Ovary (tissue), 9 donors: ENCODE results near the gene RGL3. TPM values are rescaled to one million over a fixed set of nuclear protein-coding genes. Genes with fewer than 3 reads are reported as not detected.
"Not testable (repeated sequence)": the region's sequence is repeated elsewhere in the genome, so short reads cannot be mapped to it uniquely, and the experiment has no call there.

Experiments used
- DNase-seq, 5 donors: peaks; one replicate each; pipeline ENCODE4 v3.0.0-alpha.2; 2019 to 2020
- H3K27ac ChIP-seq, 2 donors: fragments of 200-600 bp; one replicate each; pipeline versions ENCODE4 v1.5.1 to v1.8.0; 2019 to 2022
- H3K27me3 ChIP-seq: fragments of 200-600 bp; one replicate; pipeline ENCODE4 v1.8.0; 2022
- H3K36me3 ChIP-seq: fragments of 200-600 bp; sonication (generic); one replicate; pipeline ENCODE4 v1.5.1; 2019
- H3K4me1 ChIP-seq: one replicate; pipeline ENCODE4 v1.8.1; 2013; ENCODE audit warnings: mild to moderate bottlenecking, moderate library complexity; ENCODE audit not compliant: insufficient read depth
- H3K4me3 ChIP-seq: fragments of 200-600 bp; sonication (generic); one replicate; pipeline ENCODE4 v1.5.1; 2017
- H3K9me3 ChIP-seq, 2 donors: fragments of 200-600 bp in 1 of 2; sonication (generic) in 1 of 2; one replicate each; pipeline versions ENCODE4 v1.5.1 to v1.8.1; 2013 to 2019; ENCODE audit warnings: mild to moderate bottlenecking in 1 of 2, moderate library complexity in 1 of 2
- EP300 ChIP-seq: sonication (generic); formaldehyde crosslinking; IDR thresholded peaks from one replicate; pipeline ENCODE4 v1.6.1; 2017; ENCODE audit warnings: antibody characterized with exemption
- POLR2A ChIP-seq: fragments of 450-650 bp; IDR thresholded peaks from one replicate; pipeline ENCODE4 v1.6.1; 2017; ENCODE audit warnings: antibody characterized with exemption, mild to moderate bottlenecking, moderate library complexity
- WGBS, 3 donors: extraction: QIAGEN DNeasy Blood & Tissue Kit in 1 of 3; methylation state at CpG; one replicate each; pipeline versions ENCODE4 v1.1.5 to v1.1.7; 2013 to 2017; 5-methylcytosine and 5-hydroxymethylcytosine counted together
- intact Hi-C, 4 donors: fragments of 100-400 bp; cut with DNase I; formaldehyde crosslinking; loops; one replicate each; pipeline versions ENCODE4 v1.11.0 to v1.15.1; 2022 to 2023
- polyA plus RNA-seq, 2 donors: library from polyadenylated mRNA; stranded (reverse); fragments of 200-250 nt in 1 of 2; fragments of 350-450 nt in 1 of 2; fragmentation: Illumina TruSeq in 1 of 2; extraction: RNeasy Lipid Tissue Mini Kit (QIAGEN cat#74804) in 1 of 2; gene quantifications; one replicate each; pipeline ENCODE4 v1.2.3, GENCODE V29; 2013 to 2014
- total RNA-seq, 7 donors: library from RNA; depleted of rRNA in 2 of 7; stranded (reverse); fragments of >200 nt in 2 of 7; fragmentation: NEBNext Ultra II Directional in 3 of 7; extraction: Animal tissue kit (Norgen Biotek cat#: 25700) in 3 of 7; gene quantifications; one replicate each; pipeline versions ENCODE4 v1.1.0 to v1.2.4, GENCODE V29; 2016 to 2023
- TF ChIP-seq, protein P1 (sequence below), 3 donors: fragments of 450-650 bp in 2 of 3; fragments of 200-600 bp in 1 of 3; IDR thresholded peaks; one replicate each; pipeline versions ENCODE4 v1.5.1 to v1.8.0; 2016 to 2022; ENCODE audit warnings: antibody characterized with exemption in 3 of 3, mild to moderate bottlenecking in 1 of 3
- donor health status: DM: no; HTN: no; CAD: no; lungs with moderate emphysema.
- donor health status: DM: no; HTN: no; CAD: no.
- donor health status: Bipolar disorder and iron deficiency.
- donor health status: DM: yes; HTN: yes; CAD: no.
- donor health status: DM: no; HTN: no; CAD: no.
- donor health status: DM: yes; HTN: yes; CAD: no.

RGL3 gene
- total and polyA plus RNA-seq, 9 donors: 2.2 to 28.0 (median 5.6) TPM

GRCh38 chr19:11359421-11359820, 59.7 kb downstream of the RGL3 start:
- intact Hi-C loops: no loop called here
- peaks cover 9% of the 10 kb centered on the region for H3K4me1 ChIP-seq
- no peak overlapping the region for H3K27ac ChIP-seq
- WGBS, 3 donors: 84 to 87% (median 87%) methylated on average over 11 of the region's 11 CpGs
- no peak overlapping the region for H3K4me3 ChIP-seq
- TF ChIP-seq, protein P1, sequence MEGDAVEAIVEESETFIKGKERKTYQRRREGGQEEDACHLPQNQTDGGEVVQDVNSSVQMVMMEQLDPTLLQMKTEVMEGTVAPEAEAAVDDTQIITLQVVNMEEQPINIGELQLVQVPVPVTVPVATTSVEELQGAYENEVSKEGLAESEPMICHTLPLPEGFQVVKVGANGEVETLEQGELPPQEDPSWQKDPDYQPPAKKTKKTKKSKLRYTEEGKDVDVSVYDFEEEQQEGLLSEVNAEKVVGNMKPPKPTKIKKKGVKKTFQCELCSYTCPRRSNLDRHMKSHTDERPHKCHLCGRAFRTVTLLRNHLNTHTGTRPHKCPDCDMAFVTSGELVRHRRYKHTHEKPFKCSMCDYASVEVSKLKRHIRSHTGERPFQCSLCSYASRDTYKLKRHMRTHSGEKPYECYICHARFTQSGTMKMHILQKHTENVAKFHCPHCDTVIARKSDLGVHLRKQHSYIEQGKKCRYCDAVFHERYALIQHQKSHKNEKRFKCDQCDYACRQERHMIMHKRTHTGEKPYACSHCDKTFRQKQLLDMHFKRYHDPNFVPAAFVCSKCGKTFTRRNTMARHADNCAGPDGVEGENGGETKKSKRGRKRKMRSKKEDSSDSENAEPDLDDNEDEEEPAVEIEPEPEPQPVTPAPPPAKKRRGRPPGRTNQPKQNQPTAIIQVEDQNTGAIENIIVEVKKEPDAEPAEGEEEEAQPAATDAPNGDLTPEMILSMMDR (IDR thresholded peaks at IDR 0.05): no peak
- TF ChIP-seq POLR2A (no peak), EP300 (no peak)
- H3K9me3 ChIP-seq: no peaks in the 10 kb centered on the region
- H3K36me3 ChIP-seq: no peaks in the 10 kb centered on the region
- no peak for DNase-seq
- H3K27me3 ChIP-seq: no peaks in the 10 kb centered on the region

- H3K27ac ChIP-seq: no peak overlapping the region
Measured at GRCh38 chr19:11356676-11357550, 62.2 kb downstream of the RGL3 start.

DNA sequence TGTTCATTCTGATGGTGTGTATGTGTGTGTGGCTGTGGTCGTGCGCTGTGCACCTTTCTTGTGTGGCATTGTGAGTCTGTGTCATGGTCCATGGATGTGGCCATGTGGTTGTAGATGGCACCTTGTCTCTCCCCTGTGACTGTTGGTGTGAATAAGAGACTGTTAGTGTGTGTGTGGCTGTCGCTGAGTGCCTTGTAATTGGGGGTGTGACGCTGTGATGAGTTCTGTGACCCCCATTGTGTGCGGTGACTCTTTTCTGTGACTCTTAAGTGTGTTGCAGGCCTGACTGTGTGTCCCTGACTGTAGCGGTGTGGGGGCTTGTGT, 63.1 kb downstream of the RGL3 start:
- Histone ChIP-seq H3K27me3 (no peaks in the 10 kb centered on the region), H3K9me3 (no peaks in the 10 kb centered on the region), H3K4me3 (peak overlapping the region; percentile 84), H3K36me3 (no peaks in the 10 kb centered on the region), H3K27ac (peak overlapping the region in 1 of 2 donors; percentile 51), H3K4me1 (peaks cover 9% of the 10 kb centered on the region)
- intact Hi-C loops: no loop called here
- TF ChIP-seq, protein P1 (IDR thresholded peaks at IDR 0.05): no peak
- no peak for TF ChIP-seq POLR2A
- TF ChIP-seq EP300: no peak
- no peak for DNase-seq
- WGBS, 3 donors: 62 to 75% (median 69%) methylated on average over 6 of the region's 6 CpGs

More at GRCh38 chr19:11356676-11357550, 62.2 kb downstream of the RGL3 start:
- Histone ChIP-seq H3K4me3 (no peak overlapping the region), H3K9me3 (no peaks in the 10 kb centered on the region), H3K4me1 (peaks cover 9% of the 10 kb centered on the region), H3K36me3 (no peaks in the 10 kb centered on the region), H3K27me3 (no peaks in the 10 kb centered on the region)
- no peak for DNase-seq
- TF ChIP-seq POLR2A: no peak
- TF ChIP-seq, protein P1 (IDR thresholded peaks at IDR 0.05): no peak
- TF ChIP-seq EP300: no peak
- intact Hi-C loops: no loop called here
- WGBS, 3 donors: 78 to 80% (median 78%) methylated on average over 10 to 11 of the region's 11 CpGs

- peak; percentile 96 to 98 (median 97) for DNase-seq
- TF ChIP-seq POLR2A (peak; percentile 65), EP300 (no peak)
- TF ChIP-seq, protein P1 (IDR thresholded peaks at IDR 0.05): no peak
- Histone ChIP-seq H3K4me1 (peaks cover 9% of the 10 kb centered on the region), H3K27ac (peak within 1 kb of the TSS; percentile 51 to 70), H3K9me3 (no peaks in the 10 kb centered on the region), H3K27me3 (no peaks in the 10 kb centered on the region), H3K36me3 (no peaks in the 10 kb centered on the region), H3K4me3 (peak within 1 kb of the TSS; percentile 84)
- intact Hi-C loops: no loop called here
- 1 to 4% (median 2%) methylated on average over 37 to 62 of the region's 62 CpGs for WGBS, 3 donors
Measured at GRCh38 chr19:11355160-11356073, 63.7 kb downstream of the RGL3 start, which contains the start of gene PLPPR2. TSS of gene PLPPR2 (plus strand) at chr19:11355432. CDS start at chr19:11357674, 2,242 bp downstream.

DNA sequence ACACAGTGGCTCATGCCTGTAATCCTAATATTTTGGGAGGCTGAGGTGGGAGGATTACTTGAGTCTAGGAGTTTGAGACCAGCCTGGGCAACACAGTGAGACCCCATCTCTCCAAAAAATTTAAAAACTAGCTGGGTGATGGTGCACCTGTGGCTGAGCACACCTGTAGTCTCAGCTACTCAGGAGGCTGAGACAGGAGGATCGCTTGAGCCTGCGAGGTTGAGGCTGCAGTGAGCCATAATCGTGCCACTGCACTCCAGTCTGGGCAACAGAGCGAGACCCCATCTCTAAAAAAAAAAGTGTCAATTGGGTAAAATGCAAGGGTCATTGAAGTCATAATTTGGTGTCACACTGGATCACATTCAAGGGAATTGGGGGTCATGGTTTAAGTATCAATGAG, 65.0 kb downstream of the RGL3 start:
- H3K9me3 ChIP-seq, H3K36me3 ChIP-seq, intact Hi-C loops, DNase-seq, H3K4me3 ChIP-seq, H3K4me1 ChIP-seq, H3K27me3 ChIP-seq, H3K27ac ChIP-seq: not testable (repeated sequence)
- 94 to 100% (median 100%) methylated on average over 4 of the region's 4 CpGs for WGBS, 3 donors
